HepG2 (cell line): ENCODE measurements around the gene RAB17. TPM values are rescaled to one million over a fixed set of nuclear protein-coding genes. Genes with fewer than 3 reads are reported as not detected.

ENCODE experiments used
- ATAC-seq: fragments of 200-7000 bp; cut with Tn5 transposase; 3 replicates; pipeline ENCODE4 v1.9.1; 2020; ENCODE audit warnings: mild to moderate bottlenecking, moderate library complexity
- BruUV-seq: library from RNA; stranded (reverse); fragments of 400-500 nt; replicated peaks from 2 replicates; lab custom pipeline; 2021; lab: Mats Ljungman, UMichigan
- CTCF ChIA-PET: fragments of 300-600 bp; formaldehyde crosslinking; extraction: SDS; loops from one replicate; lab custom pipeline; 2021; ENCODE audit warnings: low total read pairs, inconsistent platforms, low intra/inter-chr PET ratio; lab: Yijun Ruan, JAX
- POLR2A ChIA-PET: fragments of 350-600 bp; sonication (Branson Sonifier 250); formaldehyde crosslinking; loops from one replicate; lab custom pipeline; 2020; ENCODE audit warnings: antibody characterized with exemption, inconsistent platforms; lab: Yijun Ruan, JAX
- DNase-seq: peaks from one replicate; pipeline ENCODE4 v3.0.0-alpha.2; 2015; ENCODE audit warnings: low spot score
- FAIRE-seq: peaks from 3 replicates; lab custom pipeline; 2011; peaks lifted over from hg19 to GRCh38; lab: Jason Lieb, UNC
- H2AFZ ChIP-seq: one replicate; pipeline ENCODE4 v1.6.1; 2011; ENCODE audit warnings: low read length, inconsistent platforms
- H3K27ac ChIP-seq: fragments of 300-600 bp; 3 replicates; pipeline ENCODE4 v1.8.0; 2011; ENCODE audit warnings: mixed run types, mild to moderate bottlenecking, mixed read lengths, low read length, inconsistent platforms; ENCODE audit not compliant: insufficient read depth; ENCODE audit errors: extremely low read length
- H3K27me3 ChIP-seq, 2 experiments: fragments of 200-600 bp in 1 of 2; 2 replicates in 1 of 2; 3 replicates in 1 of 2; pipeline versions ENCODE4 v1.6.0 to v1.8.0; 2011; ENCODE audit warnings: low read length in 2 of 2, mild to moderate bottlenecking in 2 of 2, moderate library complexity in 2 of 2, inconsistent platforms in 1 of 2; ENCODE audit not compliant: insufficient read depth in 2 of 2, control insufficient read depth in 1 of 2
- H3K36me3 ChIP-seq, 2 experiments: fragments of 200-600 bp in 1 of 2; replicated peaks in 1 of 2; 2 replicates in 1 of 2; 3 replicates in 1 of 2; pipeline versions ENCODE4 v1.5.1 to v1.8.0; 2011; ENCODE audit warnings: low read length in 2 of 2, inconsistent platforms in 1 of 2; ENCODE audit not compliant: insufficient read depth in 2 of 2, control insufficient read depth in 1 of 2
- H3K4me1 ChIP-seq: 2 replicates; pipeline ENCODE4 v1.5.1; 2012; ENCODE audit warnings: low read length, inconsistent platforms; ENCODE audit not compliant: insufficient read depth
- H3K4me2 ChIP-seq: 2 replicates; pipeline ENCODE4 v1.6.0; 2011; ENCODE audit warnings: low read depth, low read length, inconsistent platforms
- H3K4me3 ChIP-seq, 3 experiments: fragments of 200-600 bp in 1 of 3; sonication (generic), shearing (Covaris generic) in 1 of 3; replicated peaks in 1 of 3; 2 replicates each; pipeline ENCODE4 v1.5.1; 2011 to 2016; ENCODE audit warnings: low read length in 3 of 3, inconsistent platforms in 2 of 3, low read depth in 2 of 3, mild to moderate bottlenecking in 2 of 3, control low read depth in 1 of 3, mixed read lengths in 1 of 3; ENCODE audit not compliant: insufficient read depth in 1 of 3
- H3K79me2 ChIP-seq: one replicate; pipeline ENCODE4 v1.6.1; 2011; ENCODE audit warnings: low read length, inconsistent platforms; ENCODE audit not compliant: insufficient read depth
- H3K9ac ChIP-seq: 2 replicates; pipeline ENCODE4 v1.6.0; 2011; ENCODE audit warnings: mild to moderate bottlenecking, low read depth, low read length, inconsistent platforms; ENCODE audit not compliant: insufficient read depth
- H3K9me3 ChIP-seq: 2 replicates; pipeline ENCODE4 v1.5.1; 2012; ENCODE audit warnings: mild to moderate bottlenecking, low read length
- H4K20me1 ChIP-seq: 2 replicates; pipeline ENCODE4 v1.6.0; 2011; ENCODE audit warnings: inconsistent platforms, mild to moderate bottlenecking, low read length, moderate library complexity; ENCODE audit not compliant: insufficient read depth
- CHD4 ChIP-seq: fragments of 200-600 bp; sonication (generic); IDR thresholded peaks from 2 replicates; pipeline ENCODE4 v1.7.0; 2017; ENCODE audit warnings: mild to moderate bottlenecking, low read length, borderline replicate concordance
- ESRRA ChIP-seq: sonication (generic); formaldehyde crosslinking; IDR thresholded peaks from 2 replicates; pipeline ENCODE4 v1.5.1; 2020; ENCODE audit warnings: mild to moderate bottlenecking, low read depth, missing genetic modification reagents
- HNF4A ChIP-seq: sonication (generic); formaldehyde crosslinking; IDR thresholded peaks from 2 replicates; pipeline ENCODE4 v1.4.0; 2020; ENCODE audit warnings: missing genetic modification reagents
- HNF4G ChIP-seq, 2 experiments: sonication (generic) in 1 of 2; formaldehyde crosslinking in 1 of 2; IDR thresholded peaks; 2 replicates each; pipeline versions ENCODE4 v1.4.0 to v1.6.1; 2011 to 2020; ENCODE audit warnings: borderline replicate concordance in 2 of 2, low read depth in 2 of 2, mild to moderate bottlenecking in 2 of 2, low read length in 1 of 2, missing genetic modification reagents in 1 of 2, moderate library complexity in 1 of 2
- NR2C2 ChIP-seq: sonication (generic); formaldehyde crosslinking; IDR thresholded peaks from 2 replicates; pipeline ENCODE4 v1.4.0; 2020; ENCODE audit warnings: missing genetic modification reagents, mild to moderate bottlenecking, moderate library complexity, borderline replicate concordance
- NR2F1 ChIP-seq, 2 experiments: fragments of 450-650 bp in 1 of 2; formaldehyde crosslinking in 1 of 2; IDR thresholded peaks; 2 replicates each; pipeline versions ENCODE4 v1.5.0 to v1.6.1; 2016 to 2020; ENCODE audit warnings: mild to moderate bottlenecking in 1 of 2, missing compliant biosample characterization in 1 of 2, missing genetic modification reagents in 1 of 2, moderate library complexity in 1 of 2
- NR2F6 ChIP-seq, 2 experiments: IDR thresholded peaks; 2 replicates each; pipeline ENCODE4 v1.6.1; 2016; ENCODE audit warnings: antibody characterized with exemption in 1 of 2, mild to moderate bottlenecking in 1 of 2
- ZKSCAN1 ChIP-seq: fragments of 150-350 bp; IDR thresholded peaks from 2 replicates; pipeline ENCODE4 v1.6.1; 2014; ENCODE audit warnings: low read length
- ZNF263 ChIP-seq: sonication (generic); formaldehyde crosslinking; IDR thresholded peaks from 2 replicates; pipeline ENCODE4 v1.4.0; 2020; ENCODE audit warnings: missing genetic modification reagents
- WGBS: methylation state at CpG from one replicate; pipeline ENCODE4 v1.1.6; 2017; ENCODE audit warnings: low lambda C conversion rate; 5-methylcytosine and 5-hydroxymethylcytosine counted together
- in situ Hi-C: cut with HindIII; loops from 2 replicates; pipeline ENCODE4 v1.10.0; 2017; ENCODE audit warnings: low pct_unique_long_range_greater_than_20kb; ENCODE audit not compliant: extremely low pct_ligation_motif_present
- intact Hi-C: fragments of 100-400 bp; cut with micrococcal nuclease; formaldehyde crosslinking; loops from one replicate; pipeline ENCODE4 v1.10.0; 2022; ENCODE audit not compliant: unreplicated experiment
- polyA plus RNA-seq, 8 experiments: library from polyadenylated mRNA; depleted of rRNA in 3 of 8; stranded (reverse) in 7 of 8; unstranded in 1 of 8; fragments of >200 nt; fragmentation: Illumina TruSeq in 4 of 8; extraction: Trizol in 4 of 8; gene quantifications; 2 replicates each; pipeline versions ENCODE4 v1.2.1 to v1.2.3, GENCODE V29; 2011 to 2016; ENCODE audit warnings: low read depth in 4 of 8, missing spikeins in 1 of 8, mixed read lengths in 1 of 8; ENCODE audit not compliant: insufficient read depth in 1 of 8
- total RNA-seq, 5 experiments: library from RNA; depleted of rRNA; stranded (reverse); fragments of >200 nt; fragmentation: Illumina TruSeq; extraction: Trizol; gene quantifications; 2 replicates each; pipeline ENCODE4 v1.2.3, GENCODE V29; 2016; ENCODE audit warnings: low read depth in 1 of 5
- TF ChIP-seq, protein P1 (sequence below): sonication (generic); formaldehyde crosslinking; conservative IDR thresholded peaks from 2 replicates; pipeline ENCODE4 v1.4.0; 2020; ENCODE audit warnings: mild to moderate bottlenecking, missing genetic modification reagents, moderate library complexity
- TF ChIP-seq, protein P2 (sequence below): sonication (generic); formaldehyde crosslinking; IDR thresholded peaks from 2 replicates; pipeline ENCODE4 v1.4.0; 2020; ENCODE audit warnings: missing genetic modification reagents, borderline replicate concordance
- TF ChIP-seq, protein P3 (sequence below): sonication (generic); formaldehyde crosslinking; IDR thresholded peaks from 2 replicates; pipeline ENCODE4 v1.4.0; 2020; ENCODE audit warnings: low read depth, mild to moderate bottlenecking, missing genetic modification reagents

RAB17 gene
- total and polyA plus RNA-seq, 2 of the 13 experiments (the other 11 are each of a cell fraction or from before 2014, with no cell fraction given): 68.0 to 124 TPM

DNA sequence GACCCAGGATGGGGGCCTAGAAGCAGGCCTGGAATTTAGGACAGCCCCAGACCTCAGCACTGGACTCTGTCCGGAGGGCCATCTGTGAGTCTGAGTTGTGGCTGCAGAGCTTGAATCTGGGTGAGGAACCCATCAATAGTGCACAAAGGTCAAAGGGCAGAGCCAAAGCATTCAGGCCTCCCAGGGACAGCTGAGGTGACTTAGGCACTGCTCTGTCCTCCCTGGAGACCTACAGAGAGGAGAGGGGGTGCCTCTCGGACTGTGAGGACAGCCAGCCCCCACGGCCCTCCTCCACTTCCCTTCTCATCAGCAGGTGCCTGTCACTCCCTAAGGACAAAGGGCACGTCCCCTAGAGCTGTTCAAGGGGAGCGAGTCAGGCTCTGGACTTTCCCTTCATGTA lies 49.3 kb downstream of the RAB17 start:
- intact Hi-C loops: no loop called here
- no TSS peak for BruUV-seq
- no peak overlapping the region for H3K4me3 ChIP-seq
- no peak overlapping the region for H3K9ac ChIP-seq
- no peaks in the 10 kb centered on the region for H4K20me1 ChIP-seq
- DNase-seq (no peak), FAIRE-seq (peak; percentile 69), ATAC-seq (peak; percentile 83)
- H3K36me3 ChIP-seq: no peaks in the 10 kb centered on the region
- no peaks in the 10 kb centered on the region for H3K9me3 ChIP-seq
- no peak overlapping the region for H2AFZ ChIP-seq
- in situ Hi-C loops: no loop called here
- ChIA-PET CTCF (no interaction called here), POLR2A (interaction anchor here (1.3 kb wide), 1 partner anchor 31 kb away, joined by 3 read pairs; no protein-coding TSS in a partner anchor)
- no peak overlapping the region for H3K27ac ChIP-seq
- peaks cover 6 to 41% of the 10 kb centered on the region in 2 experiments; a peak in 4 of 5 replicates for H3K27me3 ChIP-seq
- H3K79me2 ChIP-seq: no peaks in the 10 kb centered on the region
- H3K4me1 ChIP-seq: peaks cover 16% of the 10 kb centered on the region
- TF ChIP-seq HNF4G (IDR thresholded peaks at IDR 0.05; ENCODE audit: borderline replicate concordance, low read depth, low read length): peak; percentile 65
- no peak for TF ChIP-seq HNF4G (CRISPR knock-in tag; IDR thresholded peaks at IDR 0.05; ENCODE audit: borderline replicate concordance, low read depth)
- no peak for TF ChIP-seq CHD4
- TF ChIP-seq NR2F6 (IDR thresholded peaks at IDR 0.05): peak; percentile 85
- TF ChIP-seq NR2F6 (CRISPR knock-in tag; IDR thresholded peaks at IDR 0.05): peak; percentile 80
- TF ChIP-seq, protein P1, sequence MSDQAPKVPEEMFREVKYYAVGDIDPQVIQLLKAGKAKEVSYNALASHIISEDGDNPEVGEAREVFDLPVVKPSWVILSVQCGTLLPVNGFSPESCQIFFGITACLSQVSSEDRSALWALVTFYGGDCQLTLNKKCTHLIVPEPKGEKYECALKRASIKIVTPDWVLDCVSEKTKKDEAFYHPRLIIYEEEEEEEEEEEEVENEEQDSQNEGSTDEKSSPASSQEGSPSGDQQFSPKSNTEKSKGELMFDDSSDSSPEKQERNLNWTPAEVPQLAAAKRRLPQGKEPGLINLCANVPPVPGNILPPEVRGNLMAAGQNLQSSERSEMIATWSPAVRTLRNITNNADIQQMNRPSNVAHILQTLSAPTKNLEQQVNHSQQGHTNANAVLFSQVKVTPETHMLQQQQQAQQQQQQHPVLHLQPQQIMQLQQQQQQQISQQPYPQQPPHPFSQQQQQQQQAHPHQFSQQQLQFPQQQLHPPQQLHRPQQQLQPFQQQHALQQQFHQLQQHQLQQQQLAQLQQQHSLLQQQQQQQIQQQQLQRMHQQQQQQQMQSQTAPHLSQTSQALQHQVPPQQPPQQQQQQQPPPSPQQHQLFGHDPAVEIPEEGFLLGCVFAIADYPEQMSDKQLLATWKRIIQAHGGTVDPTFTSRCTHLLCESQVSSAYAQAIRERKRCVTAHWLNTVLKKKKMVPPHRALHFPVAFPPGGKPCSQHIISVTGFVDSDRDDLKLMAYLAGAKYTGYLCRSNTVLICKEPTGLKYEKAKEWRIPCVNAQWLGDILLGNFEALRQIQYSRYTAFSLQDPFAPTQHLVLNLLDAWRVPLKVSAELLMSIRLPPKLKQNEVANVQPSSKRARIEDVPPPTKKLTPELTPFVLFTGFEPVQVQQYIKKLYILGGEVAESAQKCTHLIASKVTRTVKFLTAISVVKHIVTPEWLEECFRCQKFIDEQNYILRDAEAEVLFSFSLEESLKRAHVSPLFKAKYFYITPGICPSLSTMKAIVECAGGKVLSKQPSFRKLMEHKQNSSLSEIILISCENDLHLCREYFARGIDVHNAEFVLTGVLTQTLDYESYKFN (CRISPR knock-in tag): peak; percentile 34; the same call in 1 of the 2 replicates
- TF ChIP-seq NR2F1 (CRISPR knock-in tag; IDR thresholded peaks at IDR 0.05): peak; percentile 46 to 65; a peak in 2 of 4 replicates
- peak; percentile 41; the same call in 1 of the 2 replicates for TF ChIP-seq ESRRA (CRISPR knock-in tag)
- TF ChIP-seq ZNF263 (CRISPR knock-in tag): no peak
- TF ChIP-seq, protein P2, sequence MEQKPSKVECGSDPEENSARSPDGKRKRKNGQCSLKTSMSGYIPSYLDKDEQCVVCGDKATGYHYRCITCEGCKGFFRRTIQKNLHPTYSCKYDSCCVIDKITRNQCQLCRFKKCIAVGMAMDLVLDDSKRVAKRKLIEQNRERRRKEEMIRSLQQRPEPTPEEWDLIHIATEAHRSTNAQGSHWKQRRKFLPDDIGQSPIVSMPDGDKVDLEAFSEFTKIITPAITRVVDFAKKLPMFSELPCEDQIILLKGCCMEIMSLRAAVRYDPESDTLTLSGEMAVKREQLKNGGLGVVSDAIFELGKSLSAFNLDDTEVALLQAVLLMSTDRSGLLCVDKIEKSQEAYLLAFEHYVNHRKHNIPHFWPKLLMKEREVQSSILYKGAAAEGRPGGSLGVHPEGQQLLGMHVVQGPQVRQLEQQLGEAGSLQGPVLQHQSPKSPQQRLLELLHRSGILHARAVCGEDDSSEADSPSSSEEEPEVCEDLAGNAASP (CRISPR knock-in tag): peak; percentile 13; the same call in 1 of the 2 replicates
- TF ChIP-seq HNF4A (CRISPR knock-in tag): peak; percentile 65
- TF ChIP-seq NR2C2: peak; percentile 76
- no peak for TF ChIP-seq ZKSCAN1
- TF ChIP-seq, protein P3, sequence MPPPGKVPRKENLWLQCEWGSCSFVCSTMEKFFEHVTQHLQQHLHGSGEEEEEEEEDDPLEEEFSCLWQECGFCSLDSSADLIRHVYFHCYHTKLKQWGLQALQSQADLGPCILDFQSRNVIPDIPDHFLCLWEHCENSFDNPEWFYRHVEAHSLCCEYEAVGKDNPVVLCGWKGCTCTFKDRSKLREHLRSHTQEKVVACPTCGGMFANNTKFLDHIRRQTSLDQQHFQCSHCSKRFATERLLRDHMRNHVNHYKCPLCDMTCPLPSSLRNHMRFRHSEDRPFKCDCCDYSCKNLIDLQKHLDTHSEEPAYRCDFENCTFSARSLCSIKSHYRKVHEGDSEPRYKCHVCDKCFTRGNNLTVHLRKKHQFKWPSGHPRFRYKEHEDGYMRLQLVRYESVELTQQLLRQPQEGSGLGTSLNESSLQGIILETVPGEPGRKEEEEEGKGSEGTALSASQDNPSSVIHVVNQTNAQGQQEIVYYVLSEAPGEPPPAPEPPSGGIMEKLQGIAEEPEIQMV: no peak
- no peak overlapping the region for H3K4me2 ChIP-seq
- 3% methylated on average over 5 of the region's 5 CpGs for WGBS
